Measurements from ENCODE around the gene LHFPL6.

The LHFPL6 gene

DNA sequence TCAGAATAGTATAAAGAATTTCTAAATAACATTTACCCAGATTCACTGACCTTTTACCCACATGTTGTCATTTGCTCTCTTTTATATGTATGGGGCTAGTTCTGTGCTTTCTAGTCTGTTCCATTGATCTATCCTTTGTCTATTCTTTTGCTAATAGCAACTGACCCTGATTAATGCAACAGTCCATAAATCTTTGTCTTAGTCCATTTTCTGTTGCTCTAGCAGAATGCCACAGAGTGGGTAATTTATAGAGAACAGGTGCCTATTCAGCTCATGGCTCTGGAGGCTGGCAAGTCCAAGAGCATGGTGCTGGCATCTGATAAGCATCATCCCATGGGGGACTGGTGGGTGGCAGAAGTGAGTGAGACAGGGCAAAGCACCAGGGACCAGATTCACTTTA, 52.1 kb downstream of the LHFPL6 start:
- no peak for DNase-seq

DNA sequence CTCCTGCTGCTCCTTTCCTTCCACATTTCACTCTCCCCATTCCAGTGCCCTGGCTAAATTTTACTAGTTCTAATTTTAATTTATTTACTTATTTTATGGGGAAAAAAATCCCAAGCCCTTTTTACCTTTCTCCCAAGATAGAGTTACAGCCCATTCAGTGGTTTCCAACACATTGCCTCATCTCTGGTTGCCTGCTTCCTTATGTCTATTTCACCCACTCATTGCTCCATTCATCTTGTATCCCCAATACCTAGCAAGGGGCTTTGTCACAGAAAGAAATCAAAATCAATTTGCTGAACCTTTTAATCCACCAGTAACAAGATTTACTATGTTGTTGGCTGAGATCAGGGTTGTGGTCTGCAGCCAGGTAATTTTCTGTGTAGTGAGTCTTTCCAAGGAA, 55.9 kb downstream of the LHFPL6 start:
- DNase-seq, result no peak

DNA sequence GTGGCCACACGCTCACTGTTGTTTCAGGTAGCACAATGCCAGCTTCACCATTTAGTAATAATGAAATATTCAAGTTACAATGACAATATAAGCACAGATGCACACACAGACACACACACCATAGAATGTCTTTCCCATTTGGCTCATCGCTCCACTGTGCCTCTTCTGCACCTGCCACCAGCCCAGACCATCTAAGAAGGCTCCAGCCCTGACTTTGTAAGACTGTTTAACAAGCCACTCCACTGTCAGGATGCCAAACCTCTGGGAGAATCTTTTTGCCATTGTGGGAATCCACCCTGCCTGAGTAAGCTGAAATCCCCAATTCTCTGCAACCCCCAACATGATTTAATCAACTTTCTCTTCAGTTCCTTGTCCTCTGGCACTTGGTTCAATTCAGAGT, 60.6 kb downstream of the LHFPL6 start:
- no peak for DNase-seq

DNA sequence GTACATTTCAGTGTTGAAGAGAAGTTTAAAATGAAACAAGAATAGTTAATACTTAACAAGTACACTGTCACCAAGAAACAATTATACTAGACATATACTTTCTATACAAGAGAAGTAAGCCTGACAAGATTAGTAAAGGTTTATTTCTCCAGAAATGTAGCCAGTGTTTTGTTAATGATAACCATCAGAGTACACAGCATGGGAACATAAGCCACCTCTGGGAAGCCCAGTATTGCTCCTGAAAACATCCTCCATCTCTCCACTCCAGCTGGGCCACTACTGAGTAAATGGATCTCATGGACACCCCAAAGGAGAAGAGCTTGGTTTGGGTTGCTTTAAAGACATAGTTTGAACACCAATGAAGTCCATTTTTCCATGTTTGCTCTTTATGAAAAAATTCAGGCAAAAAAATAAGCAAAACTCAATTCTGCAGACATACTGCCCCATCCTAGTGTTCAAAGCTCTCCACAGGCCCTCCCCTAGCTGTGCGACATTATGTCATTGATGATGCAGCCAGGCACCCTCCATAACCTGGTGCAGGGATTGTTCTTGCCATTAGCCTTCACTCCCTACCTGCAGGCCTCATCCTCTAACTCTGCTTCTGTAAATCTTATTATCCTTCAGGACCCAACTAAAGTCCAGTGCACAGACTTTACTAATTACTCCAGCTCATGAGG, 61.9 kb downstream of the LHFPL6 start:
- no peak for DNase-seq

DNA sequence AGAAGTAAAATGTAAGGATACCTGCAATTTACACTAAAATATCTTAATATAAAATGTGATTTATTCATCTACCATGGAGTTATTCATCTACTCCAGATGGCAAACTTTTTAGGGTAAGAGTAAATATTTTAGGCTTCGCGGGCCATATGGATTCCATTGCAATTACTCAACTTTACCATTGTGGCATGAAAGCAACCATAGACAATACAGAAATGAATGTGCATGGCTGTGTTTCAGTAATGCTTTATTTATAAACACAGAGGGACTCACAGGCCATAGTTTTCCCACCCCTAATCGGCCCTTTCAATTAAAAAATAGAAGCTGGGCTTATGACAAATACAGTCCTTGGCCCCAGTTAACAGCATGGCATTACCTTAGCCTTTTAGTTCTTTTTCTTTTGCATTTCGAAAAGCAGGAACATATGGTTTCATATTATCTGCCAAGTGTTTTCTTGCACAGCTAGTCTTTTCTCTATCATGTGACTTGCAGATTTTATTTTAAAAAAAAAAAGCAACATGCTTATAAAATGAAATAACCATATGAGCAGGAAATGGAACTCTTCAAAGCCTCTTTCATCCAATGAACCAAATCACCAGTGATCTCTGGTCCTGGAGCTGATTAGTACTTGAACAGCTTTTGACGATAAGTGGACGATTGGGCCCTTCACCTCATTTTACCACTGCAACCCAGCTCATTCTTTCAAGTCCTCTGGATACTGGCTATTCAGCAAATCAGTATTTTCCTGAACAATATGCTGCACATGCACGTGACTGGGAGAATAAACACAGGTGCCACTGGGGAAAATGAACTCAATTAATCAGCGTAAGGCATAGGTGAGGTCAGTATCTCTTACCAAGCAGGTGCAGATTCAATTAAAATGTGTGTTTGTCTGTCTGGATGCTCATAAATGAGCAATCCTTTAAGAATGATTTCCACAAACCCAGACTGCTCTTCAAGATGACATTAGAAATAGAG, 63.9 kb downstream of the LHFPL6 start:
- DNase-seq, result no peak

DNA sequence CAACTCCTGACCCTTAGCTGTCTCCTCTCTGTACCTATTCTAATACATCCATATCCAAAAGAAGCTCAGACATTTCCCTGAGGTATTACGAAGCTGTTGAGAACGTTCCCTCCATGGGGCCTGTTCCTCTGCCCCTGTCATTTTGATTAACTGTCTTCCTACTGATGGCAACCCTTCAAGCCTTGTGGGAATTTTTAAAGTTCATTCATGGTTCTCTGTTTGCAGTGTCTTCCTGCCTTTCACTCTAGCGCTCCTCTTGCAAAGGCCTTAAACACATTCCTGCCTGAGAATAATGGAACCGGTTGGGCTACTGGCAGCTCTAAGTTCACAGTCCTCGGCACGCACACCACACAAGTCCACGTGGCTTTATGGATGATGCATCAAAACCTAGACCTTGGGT, 66.1 kb downstream of the LHFPL6 start:
- DNase-seq, result no peak

GRCh38 chr13:39536274-39536673, 66.7 kb downstream of the LHFPL6 start:
- DNase-seq, result no peak

- no peak for DNase-seq
Observed at GRCh38 chr13:39533651-39534150, 69.3 kb downstream of the LHFPL6 start.

GRCh38 chr13:39531646-39532045, 71.3 kb downstream of the LHFPL6 start:
- no peak for DNase-seq

GRCh38 chr13:39530916-39531315, 72.1 kb downstream of the LHFPL6 start:
- no peak for DNase-seq

DNA sequence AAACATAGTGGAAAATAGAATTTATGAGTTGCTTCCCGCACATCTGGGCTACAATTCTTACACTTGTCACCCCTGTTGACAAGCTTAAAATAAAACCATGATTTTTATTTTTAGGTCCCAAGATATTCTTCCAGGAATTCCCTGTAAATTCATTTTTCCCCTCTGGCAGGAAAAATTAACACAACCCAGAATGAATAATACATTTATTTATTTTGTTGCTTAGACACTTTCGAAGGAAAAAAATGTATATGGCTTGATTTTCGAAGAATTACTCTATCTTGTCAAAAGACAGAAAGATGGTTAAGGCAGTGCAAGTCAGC, 74.4 kb downstream of the LHFPL6 start:
- DNase-seq, result no peak

- DNase-seq, result no peak
Observed at GRCh38 chr13:39527961-39528660, 74.9 kb downstream of the LHFPL6 start.

DNA sequence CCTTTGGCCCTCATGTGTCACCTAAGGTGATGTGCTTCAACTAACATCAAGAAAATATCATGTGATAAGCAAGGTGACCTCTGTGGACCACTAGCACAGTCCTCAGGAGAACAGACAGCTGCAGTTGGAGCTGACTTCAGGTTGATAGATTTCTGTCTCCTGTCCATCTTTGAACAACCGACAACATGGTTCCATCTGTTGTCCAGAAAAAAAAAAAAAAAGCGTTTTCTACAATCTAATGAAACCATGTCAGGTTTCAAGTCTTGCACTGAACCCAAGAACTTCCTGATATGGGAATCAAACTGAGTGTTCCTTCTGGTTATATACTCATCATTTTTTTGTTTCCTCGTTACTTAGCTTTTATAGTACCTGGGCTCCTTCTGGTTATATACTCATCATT, 75.7 kb downstream of the LHFPL6 start:
- DNase-seq, result no peak

DNA sequence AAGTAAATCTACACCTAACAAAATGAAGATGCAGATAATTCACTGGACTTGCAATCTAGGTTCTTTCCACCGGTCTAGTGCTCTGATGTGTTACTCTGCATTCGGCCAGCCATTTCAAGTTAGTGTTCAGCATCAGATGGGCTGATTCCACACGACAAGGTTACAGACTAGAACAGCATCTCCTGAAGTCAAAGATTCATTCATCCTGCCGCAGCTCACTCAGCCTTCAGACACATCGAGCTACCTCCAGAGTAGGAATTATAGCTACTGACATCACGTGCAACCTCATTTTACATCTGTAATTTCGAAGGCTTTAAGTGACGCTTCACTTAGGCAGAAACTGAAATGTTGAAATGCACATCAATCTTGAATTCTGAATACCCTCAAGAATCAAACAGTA, 76.5 kb downstream of the LHFPL6 start:
- DNase-seq, result no peak

- DNase-seq, result no peak
Observed at GRCh38 chr13:39525506-39525905, 77.5 kb downstream of the LHFPL6 start.

DNA sequence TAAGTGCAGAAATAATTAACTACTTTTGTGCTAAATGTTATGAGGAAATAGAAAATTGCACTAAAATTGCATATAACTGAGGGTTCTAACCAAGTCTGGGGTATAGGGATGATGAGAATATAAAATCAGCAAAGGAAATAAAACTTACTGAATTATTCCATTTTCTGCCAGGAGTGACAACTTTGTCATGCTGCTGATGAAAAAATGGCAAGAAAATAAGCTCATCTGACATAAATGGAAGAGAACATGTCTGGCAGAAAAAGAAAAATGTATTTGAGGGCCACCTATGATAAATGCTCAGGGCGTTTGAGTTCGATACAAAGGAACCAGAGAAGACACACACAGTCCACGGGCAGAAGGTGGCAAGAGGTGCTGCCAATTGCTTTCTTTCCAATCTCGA, 78.2 kb downstream of the LHFPL6 start:
- DNase-seq, result no peak

DNA sequence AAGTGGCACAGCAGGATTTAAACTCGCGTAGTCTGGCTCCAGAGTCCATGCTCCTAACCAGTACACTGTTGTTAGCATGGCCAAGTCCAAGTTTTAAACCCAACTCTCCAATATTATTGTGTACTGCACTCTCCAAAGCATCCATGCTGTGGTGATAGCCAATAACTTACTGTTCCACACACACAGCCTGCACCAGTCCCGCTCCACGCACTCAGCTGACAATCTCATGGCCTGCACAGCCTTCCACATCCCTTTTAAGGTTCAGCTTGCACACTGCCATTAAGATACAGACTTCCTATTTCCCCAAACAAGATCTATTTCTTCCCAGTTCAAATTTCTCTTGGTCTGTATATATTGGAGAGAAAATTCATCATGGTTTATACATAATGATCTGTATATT, 80.7 kb downstream of the LHFPL6 start:
- no peak for DNase-seq

DNA sequence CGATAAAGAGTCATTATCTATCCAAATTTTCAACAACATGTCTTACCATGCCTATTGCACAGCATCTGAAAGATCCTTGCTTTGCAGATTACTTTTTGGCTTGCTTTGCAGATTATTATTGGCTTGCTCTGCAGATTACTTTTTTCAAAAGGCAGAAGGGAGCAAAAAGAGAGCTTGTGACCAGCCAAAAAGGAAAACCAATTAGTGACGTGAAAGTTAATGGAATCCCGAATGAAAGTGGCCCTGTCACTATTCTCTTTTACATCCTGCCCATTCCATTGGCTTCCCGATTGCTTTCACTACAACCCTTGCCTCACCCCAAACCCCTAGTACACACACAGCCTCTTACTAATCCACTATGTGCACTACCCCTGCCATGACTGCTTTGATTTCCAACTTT, 81.3 kb downstream of the LHFPL6 start:
- no peak for DNase-seq

- no peak for DNase-seq
Observed at GRCh38 chr13:39516096-39516495, 86.9 kb downstream of the LHFPL6 start.

- DNase-seq, result no peak
Observed at GRCh38 chr13:39515224-39515714, 87.7 kb downstream of the LHFPL6 start.

DNA sequence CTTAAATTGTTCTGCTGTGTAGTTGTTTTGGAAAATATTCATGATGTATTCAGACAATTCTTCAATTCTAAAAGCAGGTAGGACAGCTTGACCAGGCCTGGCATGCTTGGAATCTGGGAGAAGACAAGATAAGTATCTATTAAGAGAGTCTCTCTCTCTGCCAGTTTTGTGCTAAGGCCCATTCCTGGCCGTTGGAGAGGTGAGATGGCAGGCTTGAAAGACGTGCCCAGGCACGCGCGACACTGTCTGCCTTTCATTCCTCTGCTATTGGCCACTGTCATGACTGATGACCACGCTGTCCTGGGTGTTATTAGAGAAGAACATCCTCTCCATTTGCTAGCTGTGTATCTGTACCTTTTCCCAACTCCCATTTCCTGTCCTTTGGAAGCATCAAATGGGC, 90.3 kb downstream of the LHFPL6 start:
- no peak for DNase-seq

DNA sequence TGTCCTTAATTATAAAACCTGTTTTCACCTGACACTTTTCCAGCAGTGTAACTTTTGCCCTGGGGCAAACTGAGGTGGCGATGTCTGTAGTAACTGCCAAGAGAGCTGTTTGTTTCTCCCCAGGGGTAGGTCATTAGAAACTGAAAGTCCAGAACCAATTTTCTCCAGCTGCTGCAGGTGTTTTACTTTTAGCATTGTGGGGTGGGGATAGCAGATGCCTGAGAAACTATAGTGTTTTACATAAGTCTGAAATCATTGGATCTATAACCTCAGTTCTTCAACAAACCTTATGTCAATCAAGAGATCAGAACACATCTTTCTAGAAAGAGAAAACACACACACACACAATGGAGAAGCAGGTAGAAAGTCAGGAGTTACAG, 92.7 kb downstream of the LHFPL6 start:
- DNase-seq, result no peak

DNA sequence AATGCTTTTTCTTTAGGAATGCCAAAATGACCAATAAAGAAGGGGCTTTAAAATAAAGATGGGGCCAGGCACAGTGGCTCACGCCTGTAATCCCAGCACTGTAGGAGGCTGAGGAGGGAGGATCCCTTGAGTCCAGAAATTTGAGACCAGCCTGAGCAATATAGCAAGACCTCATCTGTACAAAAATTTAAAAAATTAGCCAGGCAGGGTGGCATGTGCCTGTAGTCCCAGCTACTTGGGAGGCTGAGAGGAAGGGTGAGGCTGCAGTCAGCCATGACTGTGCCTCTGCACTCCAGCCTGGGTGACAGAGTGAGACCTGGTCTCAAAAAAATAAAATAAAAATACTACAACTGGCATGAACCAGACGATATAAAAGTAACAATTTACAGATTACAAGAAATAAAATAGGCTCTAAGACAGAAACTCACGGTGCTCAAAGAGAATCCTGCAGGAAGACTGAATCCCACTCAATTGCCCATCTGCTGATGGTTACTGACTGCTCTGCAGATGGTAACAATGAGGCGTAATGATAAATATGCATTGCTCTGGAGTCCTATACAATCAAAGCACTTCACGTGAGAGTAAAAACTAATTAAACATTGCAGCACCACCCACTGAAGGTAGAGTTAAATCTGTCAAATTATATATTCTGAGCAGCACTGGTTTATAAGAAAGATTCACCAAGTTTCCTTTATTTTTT, 93.2 kb downstream of the LHFPL6 start:
- DNase-seq, result no peak
